Islet precursor cell (in vitro differentiated cells): ENCODE data around the gene GRK6.
A peak's percentile ranks its signal among the peaks of the same experiment; 100 is the strongest.

ENCODE experiments used
- DNase-seq: peaks from one replicate; pipeline ENCODE4 v3.0.0-alpha.2; 2018

Gene GRK6

GRCh38 chr5:177427211-177427822, 841 bp downstream of the GRK6 start:
- peak; percentile 79 for DNase-seq

GRCh38 chr5:177427919-177428573, 1.6 kb downstream of the GRK6 start:
- no peak for DNase-seq

GRCh38 chr5:177428574-177429217, 2.2 kb downstream of the GRK6 start:
- DNase-seq = no peak

- DNase-seq = no peak
Measured at GRCh38 chr5:177429248-177430040, 3.0 kb downstream of the GRK6 start.

- DNase-seq = no peak
Measured at GRCh38 chr5:177430140-177430951, 3.9 kb downstream of the GRK6 start.

- no peak for DNase-seq
Measured at GRCh38 chr5:177430972-177431316, 4.5 kb downstream of the GRK6 start.

GRCh38 chr5:177431317-177432142, 5.1 kb downstream of the GRK6 start:
- no peak for DNase-seq

- DNase-seq = peak; percentile 48
Measured at GRCh38 chr5:177432143-177432838, 5.8 kb downstream of the GRK6 start.

GRCh38 chr5:177432839-177433657, 6.6 kb downstream of the GRK6 start:
- peak; percentile 45 for DNase-seq

GRCh38 chr5:177433658-177434217, 7.3 kb downstream of the GRK6 start:
- peak; percentile 40 for DNase-seq

GRCh38 chr5:177434437-177434836, 8.0 kb downstream of the GRK6 start:
- DNase-seq = peak; percentile 46

- DNase-seq = peak; percentile 43
Measured at GRCh38 chr5:177434942-177435738, 8.7 kb downstream of the GRK6 start.

- peak; percentile 48 for DNase-seq
Measured at GRCh38 chr5:177435847-177436536, 9.5 kb downstream of the GRK6 start.

- no peak for DNase-seq
Measured at GRCh38 chr5:177437623-177438022, 11.1 kb downstream of the GRK6 start.

- DNase-seq = no peak
Measured at GRCh38 chr5:177438468-177438867, 12.0 kb downstream of the GRK6 start.

- DNase-seq = no peak
Measured at GRCh38 chr5:177439518-177440053, 13.1 kb downstream of the GRK6 start.

GRCh38 chr5:177440211-177440989, 13.9 kb downstream of the GRK6 start:
- DNase-seq = peak; percentile 45
